GM12865 (cell line): ENCODE measurements around the gene RNF19B.

Source experiments
- DNase-seq: peaks from one replicate; pipeline ENCODE4 v3.0.0; 2010; ENCODE audit warnings: low read depth
- H3K4me3 ChIP-seq: 2 replicates; pipeline ENCODE4 v1.5.1; 2011; ENCODE audit warnings: mild to moderate bottlenecking, low read depth, low read length, control low read depth
- TF ChIP-seq, protein P1 (sequence below): IDR thresholded peaks from 2 replicates; pipeline ENCODE4 v1.5.1; 2011; ENCODE audit warnings: low read length, control low read depth, low read depth, inconsistent platforms; ENCODE audit not compliant: insufficient read depth; ENCODE audit errors: missing control alignments

RNF19B gene

GRCh38 chr1:32927441-32927840 is 37.2 kb downstream of the RNF19B start:
- no peak overlapping the region for H3K4me3 ChIP-seq
- TF ChIP-seq, protein P1, sequence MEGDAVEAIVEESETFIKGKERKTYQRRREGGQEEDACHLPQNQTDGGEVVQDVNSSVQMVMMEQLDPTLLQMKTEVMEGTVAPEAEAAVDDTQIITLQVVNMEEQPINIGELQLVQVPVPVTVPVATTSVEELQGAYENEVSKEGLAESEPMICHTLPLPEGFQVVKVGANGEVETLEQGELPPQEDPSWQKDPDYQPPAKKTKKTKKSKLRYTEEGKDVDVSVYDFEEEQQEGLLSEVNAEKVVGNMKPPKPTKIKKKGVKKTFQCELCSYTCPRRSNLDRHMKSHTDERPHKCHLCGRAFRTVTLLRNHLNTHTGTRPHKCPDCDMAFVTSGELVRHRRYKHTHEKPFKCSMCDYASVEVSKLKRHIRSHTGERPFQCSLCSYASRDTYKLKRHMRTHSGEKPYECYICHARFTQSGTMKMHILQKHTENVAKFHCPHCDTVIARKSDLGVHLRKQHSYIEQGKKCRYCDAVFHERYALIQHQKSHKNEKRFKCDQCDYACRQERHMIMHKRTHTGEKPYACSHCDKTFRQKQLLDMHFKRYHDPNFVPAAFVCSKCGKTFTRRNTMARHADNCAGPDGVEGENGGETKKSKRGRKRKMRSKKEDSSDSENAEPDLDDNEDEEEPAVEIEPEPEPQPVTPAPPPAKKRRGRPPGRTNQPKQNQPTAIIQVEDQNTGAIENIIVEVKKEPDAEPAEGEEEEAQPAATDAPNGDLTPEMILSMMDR: no peak
- no peak for DNase-seq

DNA sequence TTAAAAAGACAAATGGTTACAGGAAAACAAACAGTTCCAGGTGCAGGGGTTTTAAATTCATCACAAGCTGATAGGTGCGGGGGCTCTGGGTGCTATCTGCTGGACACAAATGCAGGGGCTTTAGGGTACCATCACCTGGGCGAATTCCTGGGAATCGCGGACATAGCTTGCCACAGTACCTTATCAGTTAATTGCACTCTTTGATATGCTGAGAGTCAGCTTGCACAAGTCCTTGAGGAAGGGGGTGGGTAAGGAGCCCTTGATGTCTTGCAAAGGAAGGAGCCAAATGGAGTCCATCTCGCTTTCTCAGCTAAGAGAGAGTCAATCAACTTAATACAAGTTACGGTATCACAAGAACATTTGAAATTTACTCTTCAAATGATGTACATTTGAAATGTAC is 38.0 kb downstream of the RNF19B start:
- no peak overlapping the region for H3K4me3 ChIP-seq
- DNase-seq: no peak
- TF ChIP-seq, protein P1: no peak

DNA sequence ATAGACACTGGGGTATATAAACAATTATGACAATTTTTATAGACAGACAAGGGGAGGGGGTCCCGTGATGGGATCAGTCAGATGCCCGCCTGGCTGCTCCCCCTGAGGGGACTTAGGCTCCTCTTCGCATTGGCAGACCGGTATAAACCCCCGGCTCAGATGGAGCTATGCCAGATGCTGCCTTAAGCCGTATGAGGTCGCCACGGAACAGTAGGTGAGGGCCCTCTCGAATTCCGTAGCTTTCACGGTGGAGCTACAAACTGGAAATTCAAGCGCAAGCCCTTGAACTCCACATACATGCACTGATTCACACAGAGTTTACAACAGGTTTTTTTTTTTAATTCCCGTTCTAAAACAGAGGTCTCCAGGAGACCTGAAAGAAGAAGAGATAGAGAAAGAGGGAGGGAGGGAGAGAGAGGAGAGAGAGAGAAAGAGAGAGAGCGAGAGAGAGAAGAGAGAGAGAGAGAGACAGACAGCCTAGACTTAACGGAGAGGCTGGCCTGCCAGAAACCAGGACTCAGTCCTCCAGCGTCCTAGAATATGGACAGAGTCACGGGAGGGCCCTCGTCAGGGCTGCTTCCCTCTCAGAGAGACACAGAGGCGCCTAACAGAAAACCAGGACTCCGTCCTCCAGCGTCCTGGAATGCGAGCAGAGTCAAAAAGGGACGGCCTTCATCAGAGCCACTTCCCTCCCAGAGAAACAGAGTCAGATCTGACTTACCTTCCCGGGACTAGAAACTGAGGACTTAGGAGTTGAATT is 39.0 kb downstream of the RNF19B start:
- TF ChIP-seq, protein P1: no peak
- H3K4me3 ChIP-seq: no peak overlapping the region
- no peak for DNase-seq

DNA sequence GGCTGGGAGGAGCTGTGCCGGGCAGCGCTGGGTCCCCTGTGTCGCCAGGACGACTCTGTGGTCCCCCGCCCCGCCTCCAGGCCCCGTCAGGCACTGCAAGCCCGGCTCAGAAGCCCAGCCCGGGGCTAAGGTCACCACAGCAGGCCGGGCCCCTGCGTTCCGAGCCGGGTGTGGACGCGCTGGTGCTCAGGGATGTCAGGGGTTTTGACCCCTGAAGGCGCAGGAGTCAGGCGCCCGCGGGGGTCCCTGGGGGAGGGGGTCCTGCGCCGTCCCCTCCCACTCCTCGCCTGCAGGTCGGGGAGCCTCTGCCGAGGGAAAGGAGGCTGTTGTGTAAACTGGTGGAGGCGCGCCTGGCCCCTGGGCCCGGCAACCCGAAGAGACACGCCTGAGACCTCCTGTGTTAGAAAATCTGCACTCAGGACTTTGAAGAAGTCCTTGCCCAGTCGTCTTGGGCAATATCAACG is 39.7 kb downstream of the RNF19B start:
- no peak overlapping the region for H3K4me3 ChIP-seq
- TF ChIP-seq, protein P1: no peak
- no peak for DNase-seq

DNA sequence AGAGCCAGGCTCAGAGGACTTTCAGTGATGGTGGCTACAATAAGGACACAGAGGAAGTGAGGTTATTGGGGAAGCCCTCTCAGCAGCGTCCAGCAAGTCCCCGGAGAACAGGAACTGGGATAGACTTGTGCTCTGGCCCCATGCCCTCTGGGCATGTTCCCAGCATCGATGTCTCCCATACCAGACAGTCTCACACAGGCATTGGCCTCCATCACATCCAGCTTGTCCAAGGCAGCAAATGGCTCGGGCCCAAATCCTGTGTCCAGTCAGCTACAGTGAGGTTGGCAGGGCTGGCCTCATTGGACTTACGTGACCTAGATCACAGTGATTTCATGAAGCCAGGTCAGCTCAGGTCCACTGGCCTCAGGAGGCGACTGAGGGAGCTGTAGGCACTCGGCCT is 43.8 kb downstream of the RNF19B start:
- H3K4me3 ChIP-seq: no peak overlapping the region
- TF ChIP-seq, protein P1: no peak
- DNase-seq: no peak

- TF ChIP-seq, protein P1: no peak
- DNase-seq: no peak
- no peak overlapping the region for H3K4me3 ChIP-seq
Observed at GRCh38 chr1:32919811-32920733, 44.5 kb downstream of the RNF19B start.
